Tibial nerve (tissue), 4 donors: ENCODE results near the gene PRM3.

Experiments used
- EP300 ChIP-seq, 2 donors: sonication (generic); formaldehyde crosslinking; IDR thresholded peaks; one replicate each; pipeline ENCODE4 v1.6.1; 2017; ENCODE audit warnings: antibody characterized with exemption in 2 of 2, mild to moderate bottlenecking in 1 of 2
- TF ChIP-seq, protein P1 (sequence below), 5 experiments: fragments of 200-600 bp in 3 of 5; fragments of 450-650 bp in 2 of 5; sonication (generic) in 3 of 5; IDR thresholded peaks; one replicate each; pipeline ENCODE4 v1.5.1; 2016 to 2019; ENCODE audit warnings: antibody characterized with exemption in 5 of 5, mild to moderate bottlenecking in 3 of 5, moderate library complexity in 2 of 5

GRCh38 chr16:11274964-11275363 is 1.5 kb upstream of the PRM3 start:
- TF ChIP-seq, protein P1, sequence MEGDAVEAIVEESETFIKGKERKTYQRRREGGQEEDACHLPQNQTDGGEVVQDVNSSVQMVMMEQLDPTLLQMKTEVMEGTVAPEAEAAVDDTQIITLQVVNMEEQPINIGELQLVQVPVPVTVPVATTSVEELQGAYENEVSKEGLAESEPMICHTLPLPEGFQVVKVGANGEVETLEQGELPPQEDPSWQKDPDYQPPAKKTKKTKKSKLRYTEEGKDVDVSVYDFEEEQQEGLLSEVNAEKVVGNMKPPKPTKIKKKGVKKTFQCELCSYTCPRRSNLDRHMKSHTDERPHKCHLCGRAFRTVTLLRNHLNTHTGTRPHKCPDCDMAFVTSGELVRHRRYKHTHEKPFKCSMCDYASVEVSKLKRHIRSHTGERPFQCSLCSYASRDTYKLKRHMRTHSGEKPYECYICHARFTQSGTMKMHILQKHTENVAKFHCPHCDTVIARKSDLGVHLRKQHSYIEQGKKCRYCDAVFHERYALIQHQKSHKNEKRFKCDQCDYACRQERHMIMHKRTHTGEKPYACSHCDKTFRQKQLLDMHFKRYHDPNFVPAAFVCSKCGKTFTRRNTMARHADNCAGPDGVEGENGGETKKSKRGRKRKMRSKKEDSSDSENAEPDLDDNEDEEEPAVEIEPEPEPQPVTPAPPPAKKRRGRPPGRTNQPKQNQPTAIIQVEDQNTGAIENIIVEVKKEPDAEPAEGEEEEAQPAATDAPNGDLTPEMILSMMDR (IDR thresholded peaks at IDR 0.05): no peak
- no peak for TF ChIP-seq EP300 (IDR thresholded peaks at IDR 0.05)
